Left ventricle myocardium inferior (tissue), 1 donor: ENCODE data around the gene C1orf105. TPM values are rescaled to one million over a fixed set of nuclear protein-coding genes. Genes with fewer than 3 reads are reported as not detected.

Experiments used
- DNase-seq: peaks from one replicate; pipeline ENCODE4 v3.0.0-alpha.2; 2020
- H3K27ac ChIP-seq: fragments of 200-600 bp; replicated peaks from 2 replicates; pipeline ENCODE4 v1.8.0; 2021
- H3K27me3 ChIP-seq: fragments of 200-600 bp; 2 replicates; pipeline ENCODE4 v1.8.0; 2021; ENCODE audit warnings: low read depth
- H3K36me3 ChIP-seq: fragments of 200-600 bp; 2 replicates; pipeline ENCODE4 v1.8.0; 2021
- H3K4me1 ChIP-seq: fragments of 200-600 bp; 2 replicates; pipeline ENCODE4 v1.8.0; 2021
- H3K4me3 ChIP-seq: fragments of 200-600 bp; 2 replicates; pipeline ENCODE4 v1.8.0; 2021; ENCODE audit warnings: mild to moderate bottlenecking, moderate library complexity
- H3K9me3 ChIP-seq: fragments of 200-600 bp; replicated peaks from 2 replicates; pipeline ENCODE4 v1.8.0; 2021
- intact Hi-C: fragments of 100-400 bp; cut with micrococcal nuclease; formaldehyde crosslinking; loops from one replicate; pipeline ENCODE4 v1.11.0; 2022
- total RNA-seq: library from RNA; stranded (reverse); fragmentation: NEBNext Ultra II Directional; extraction: Animal tissue kit (Norgen Biotek cat#: 25700); gene quantifications from one replicate; pipeline ENCODE4 v1.2.1, GENCODE V29; 2021
- TF ChIP-seq, protein P1 (sequence below): fragments of 200-600 bp; IDR thresholded peaks from 2 replicates; pipeline ENCODE4 v1.8.0; 2021; ENCODE audit warnings: antibody characterized with exemption, mild to moderate bottlenecking, borderline replicate concordance
- donor health status: DM: no; HTN: yes; CAD: no; lungs with severe emphysema.

Gene C1orf105
- total RNA-seq, 1 donor from 2014 or later, result 8.5 TPM

DNA sequence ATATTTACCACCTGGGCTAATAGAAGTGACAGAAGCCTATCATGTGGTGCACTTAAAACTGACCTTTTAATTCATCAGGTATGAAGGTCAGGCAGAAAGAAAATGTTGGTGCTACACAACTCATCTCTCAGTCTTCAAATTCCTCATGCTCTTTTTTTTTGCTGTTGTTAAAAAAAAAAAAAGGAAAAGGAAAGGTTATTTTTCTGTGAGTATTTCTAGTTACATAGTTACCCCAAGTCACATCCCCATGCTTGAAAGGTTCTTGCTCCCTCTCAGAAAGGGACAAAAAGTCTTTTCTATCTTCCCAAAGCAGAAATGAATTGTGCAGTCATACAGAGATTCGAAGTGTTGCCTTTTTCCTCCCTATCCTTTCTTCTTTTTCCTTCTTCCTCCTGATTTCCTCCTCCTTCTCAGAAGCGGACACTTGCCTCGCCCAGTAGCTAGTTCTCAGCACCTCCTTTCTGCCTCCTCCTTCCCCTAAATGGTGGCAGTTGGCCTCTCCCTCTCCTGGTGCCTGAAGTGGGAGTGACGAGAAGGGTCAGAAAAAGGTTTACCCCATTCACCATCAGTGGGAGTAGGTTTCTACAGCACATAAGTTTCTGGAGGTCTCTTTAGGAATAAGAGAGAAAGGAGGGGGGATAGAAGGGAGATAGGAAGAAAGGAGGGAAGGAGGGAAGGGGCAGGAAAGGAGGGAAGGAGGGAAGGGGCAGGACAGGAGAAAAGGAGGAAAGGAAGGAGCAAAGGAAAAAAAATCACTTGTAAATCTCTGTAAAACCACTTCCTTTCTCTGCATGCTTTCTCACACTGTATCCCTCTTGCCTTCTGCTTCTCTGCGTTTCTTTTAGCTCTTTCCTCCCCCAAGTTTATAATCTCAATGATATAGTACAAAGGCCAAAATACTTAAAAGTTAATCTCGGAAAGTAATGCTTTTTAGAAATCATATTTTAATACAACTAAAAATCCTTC lies 20.4 kb upstream of the C1orf105 start:
- H3K4me1 ChIP-seq, result peaks cover 55% of the 10 kb centered on the region

DNA sequence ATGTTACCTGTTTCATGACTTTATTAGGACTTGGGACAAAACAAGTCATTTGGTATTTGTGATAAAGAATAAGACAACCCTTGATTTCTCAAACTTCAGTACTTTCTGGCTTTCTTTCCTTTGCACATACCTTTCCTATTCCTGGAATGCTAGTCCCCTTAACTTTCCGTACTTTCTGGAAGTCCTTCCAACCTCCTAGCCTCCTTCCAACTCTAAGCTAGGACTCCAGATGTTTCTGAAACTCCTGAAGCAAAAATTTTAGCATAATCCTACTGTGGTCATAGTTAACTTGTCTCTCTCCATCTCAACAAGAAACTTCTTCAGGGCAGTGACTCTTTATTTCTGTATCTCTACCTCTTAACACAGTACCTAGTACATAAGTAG lies 19.8 kb upstream of the C1orf105 start:
- no peak for DNase-seq
- TF ChIP-seq, protein P1, sequence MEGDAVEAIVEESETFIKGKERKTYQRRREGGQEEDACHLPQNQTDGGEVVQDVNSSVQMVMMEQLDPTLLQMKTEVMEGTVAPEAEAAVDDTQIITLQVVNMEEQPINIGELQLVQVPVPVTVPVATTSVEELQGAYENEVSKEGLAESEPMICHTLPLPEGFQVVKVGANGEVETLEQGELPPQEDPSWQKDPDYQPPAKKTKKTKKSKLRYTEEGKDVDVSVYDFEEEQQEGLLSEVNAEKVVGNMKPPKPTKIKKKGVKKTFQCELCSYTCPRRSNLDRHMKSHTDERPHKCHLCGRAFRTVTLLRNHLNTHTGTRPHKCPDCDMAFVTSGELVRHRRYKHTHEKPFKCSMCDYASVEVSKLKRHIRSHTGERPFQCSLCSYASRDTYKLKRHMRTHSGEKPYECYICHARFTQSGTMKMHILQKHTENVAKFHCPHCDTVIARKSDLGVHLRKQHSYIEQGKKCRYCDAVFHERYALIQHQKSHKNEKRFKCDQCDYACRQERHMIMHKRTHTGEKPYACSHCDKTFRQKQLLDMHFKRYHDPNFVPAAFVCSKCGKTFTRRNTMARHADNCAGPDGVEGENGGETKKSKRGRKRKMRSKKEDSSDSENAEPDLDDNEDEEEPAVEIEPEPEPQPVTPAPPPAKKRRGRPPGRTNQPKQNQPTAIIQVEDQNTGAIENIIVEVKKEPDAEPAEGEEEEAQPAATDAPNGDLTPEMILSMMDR, result no peak
- Histone ChIP-seq H3K27me3 (no peaks in the 10 kb centered on the region), H3K27ac (peak overlapping the region; percentile 80), H3K9me3 (no peaks in the 10 kb centered on the region), H3K36me3 (no peaks in the 10 kb centered on the region), H3K4me1 (peaks cover 55% of the 10 kb centered on the region), H3K4me3 (no peak overlapping the region)
- intact Hi-C loops, result loop anchor here (10.0 kb wide), 1 partner anchor 316 kb away; no protein-coding TSS in a partner anchor

More for the DNA sequence above, 20.4 kb upstream of the C1orf105 start:
- H3K27me3 ChIP-seq, result no peaks in the 10 kb centered on the region
- TF ChIP-seq, protein P1, result no peak
- peak overlapping the region; percentile 80 for H3K27ac ChIP-seq
- no peak overlapping the region for H3K4me3 ChIP-seq
- no peak for DNase-seq
- H3K9me3 ChIP-seq, result no peaks in the 10 kb centered on the region
- intact Hi-C loops, result loop anchor here (10.0 kb wide), 1 partner anchor 315 kb away; no protein-coding TSS in a partner anchor
- H3K36me3 ChIP-seq, result no peaks in the 10 kb centered on the region

DNA sequence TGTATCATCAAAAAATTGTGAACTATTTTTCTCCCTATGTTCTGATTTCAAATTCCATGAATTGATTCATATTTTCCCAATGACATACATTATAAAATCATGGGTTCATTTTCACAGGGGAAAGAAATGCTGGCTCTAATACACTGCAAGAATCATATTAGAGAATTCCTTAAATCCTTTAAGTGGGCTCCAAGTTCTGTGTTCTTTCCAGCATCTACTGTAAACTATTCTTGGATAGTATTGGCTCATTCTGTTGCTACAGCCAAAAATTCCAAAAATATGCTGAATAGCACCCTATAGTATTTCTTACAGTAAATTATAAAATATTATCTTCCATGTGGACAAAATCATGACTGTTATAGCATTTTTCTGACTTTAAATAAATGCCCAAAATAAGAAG lies 19.0 kb upstream of the C1orf105 start:
- Histone ChIP-seq H3K27ac (no peak overlapping the region), H3K9me3 (no peaks in the 10 kb centered on the region), H3K27me3 (no peaks in the 10 kb centered on the region), H3K4me3 (no peak overlapping the region), H3K4me1 (peaks cover 52% of the 10 kb centered on the region), H3K36me3 (no peaks in the 10 kb centered on the region)
- intact Hi-C loops, result loop anchor here (10.0 kb wide), 1 partner anchor 317 kb away; no protein-coding TSS in a partner anchor
- TF ChIP-seq, protein P1, result no peak
- no peak for DNase-seq

DNA sequence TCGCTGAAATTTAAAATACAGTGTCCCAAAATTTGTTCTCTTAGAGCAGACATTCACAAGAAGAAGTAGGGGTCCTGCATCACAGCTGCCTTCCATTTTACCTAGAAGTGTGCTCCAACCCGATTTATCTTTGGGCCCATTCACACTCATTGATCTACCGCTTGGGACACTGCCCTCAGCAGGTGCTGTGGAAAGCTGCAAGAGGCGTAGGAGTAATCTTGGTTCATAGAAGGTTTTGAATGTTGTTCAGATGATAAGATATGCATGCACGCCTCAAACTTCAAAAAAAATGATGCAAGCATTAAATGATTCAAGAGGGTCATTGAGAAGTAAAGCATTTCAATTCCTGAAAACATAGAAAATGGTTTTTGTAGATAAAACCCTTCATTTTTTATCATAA lies 18.6 kb upstream of the C1orf105 start:
- peaks cover 48% of the 10 kb centered on the region for H3K4me1 ChIP-seq
- H3K27ac ChIP-seq, result no peak overlapping the region
- no peak for DNase-seq
- H3K9me3 ChIP-seq, result no peaks in the 10 kb centered on the region
- TF ChIP-seq, protein P1, result no peak
- intact Hi-C loops, result loop anchor here (10.0 kb wide), 1 partner anchor 317 kb away; no protein-coding TSS in a partner anchor
- no peaks in the 10 kb centered on the region for H3K36me3 ChIP-seq
- no peaks in the 10 kb centered on the region for H3K27me3 ChIP-seq
- H3K4me3 ChIP-seq, result no peak overlapping the region

DNA sequence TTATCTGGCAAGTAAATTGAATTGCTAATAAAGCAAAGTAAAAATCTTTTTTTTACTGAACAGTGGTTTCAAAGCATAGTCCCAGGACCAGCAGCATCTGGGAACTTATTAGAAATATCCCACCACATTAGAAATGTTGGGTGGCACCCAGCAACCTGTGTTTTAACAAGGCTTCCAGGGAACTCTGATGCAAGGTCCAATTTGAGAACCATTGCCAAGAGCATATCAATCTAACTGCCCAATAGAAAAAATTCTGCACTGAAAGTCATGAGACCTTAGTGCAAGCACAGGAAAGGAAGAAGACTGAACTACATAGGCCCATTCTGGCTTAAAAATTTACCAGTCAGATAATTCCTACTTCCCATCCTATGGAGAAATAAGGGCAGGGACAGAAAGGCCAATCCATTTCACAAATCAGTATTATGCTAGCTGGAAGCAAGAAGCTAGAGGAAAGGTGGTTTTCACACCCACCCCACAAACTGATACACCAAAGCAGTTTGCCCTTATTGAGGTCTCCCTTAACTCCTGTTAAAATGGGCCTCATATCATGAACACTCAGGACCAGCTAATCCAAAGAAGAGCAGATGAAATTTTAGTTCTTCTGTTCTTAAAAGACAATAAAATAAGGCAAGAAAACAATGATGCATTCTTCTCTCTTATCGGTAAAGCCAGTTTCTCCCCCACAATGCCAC lies 17.5 kb upstream of the C1orf105 start:
- Histone ChIP-seq H3K36me3 (no peaks in the 10 kb centered on the region), H3K27me3 (no peaks in the 10 kb centered on the region), H3K4me3 (no peak overlapping the region), H3K27ac (no peak overlapping the region), H3K9me3 (no peaks in the 10 kb centered on the region), H3K4me1 (peaks cover 36% of the 10 kb centered on the region)
- intact Hi-C loops, result loop anchor here (10.0 kb wide), 1 partner anchor 318 kb away; no protein-coding TSS in a partner anchor
- no peak for DNase-seq
- TF ChIP-seq, protein P1, result no peak
